GM19193 (cell line): Measurements from ENCODE around the gene CELSR1.
A peak's percentile ranks its signal among the peaks of the same experiment; 100 is the strongest.

ENCODE experiments used
- POLR2A ChIP-seq: IDR thresholded peaks from 4 replicates; pipeline ENCODE4 v1.6.1; 2011; ENCODE audit not compliant: insufficient read depth, insufficient read length; ENCODE audit errors: extremely low read depth

The CELSR1 gene

DNA sequence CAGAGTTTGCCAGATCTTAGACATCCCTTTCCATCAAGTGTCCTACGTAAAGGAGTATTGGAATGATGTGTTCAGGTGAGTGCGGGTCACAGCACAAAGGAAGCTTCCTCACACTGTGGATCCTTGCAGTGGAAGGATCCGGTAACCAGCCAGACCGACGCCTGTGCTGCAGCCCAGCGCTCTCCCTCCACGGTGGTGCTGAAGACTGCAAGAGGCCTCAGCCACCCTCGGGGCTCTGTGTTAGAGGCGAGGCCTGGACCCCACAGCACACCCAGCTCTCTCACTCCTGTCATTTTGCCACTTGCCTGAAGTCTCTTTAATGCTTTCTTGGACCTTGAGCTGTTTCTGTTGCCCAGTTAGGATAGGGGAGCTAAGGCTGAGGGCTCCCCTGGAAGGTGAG is 199.6 kb downstream of the CELSR1 start:
- TF ChIP-seq POLR2A = no peak

DNA sequence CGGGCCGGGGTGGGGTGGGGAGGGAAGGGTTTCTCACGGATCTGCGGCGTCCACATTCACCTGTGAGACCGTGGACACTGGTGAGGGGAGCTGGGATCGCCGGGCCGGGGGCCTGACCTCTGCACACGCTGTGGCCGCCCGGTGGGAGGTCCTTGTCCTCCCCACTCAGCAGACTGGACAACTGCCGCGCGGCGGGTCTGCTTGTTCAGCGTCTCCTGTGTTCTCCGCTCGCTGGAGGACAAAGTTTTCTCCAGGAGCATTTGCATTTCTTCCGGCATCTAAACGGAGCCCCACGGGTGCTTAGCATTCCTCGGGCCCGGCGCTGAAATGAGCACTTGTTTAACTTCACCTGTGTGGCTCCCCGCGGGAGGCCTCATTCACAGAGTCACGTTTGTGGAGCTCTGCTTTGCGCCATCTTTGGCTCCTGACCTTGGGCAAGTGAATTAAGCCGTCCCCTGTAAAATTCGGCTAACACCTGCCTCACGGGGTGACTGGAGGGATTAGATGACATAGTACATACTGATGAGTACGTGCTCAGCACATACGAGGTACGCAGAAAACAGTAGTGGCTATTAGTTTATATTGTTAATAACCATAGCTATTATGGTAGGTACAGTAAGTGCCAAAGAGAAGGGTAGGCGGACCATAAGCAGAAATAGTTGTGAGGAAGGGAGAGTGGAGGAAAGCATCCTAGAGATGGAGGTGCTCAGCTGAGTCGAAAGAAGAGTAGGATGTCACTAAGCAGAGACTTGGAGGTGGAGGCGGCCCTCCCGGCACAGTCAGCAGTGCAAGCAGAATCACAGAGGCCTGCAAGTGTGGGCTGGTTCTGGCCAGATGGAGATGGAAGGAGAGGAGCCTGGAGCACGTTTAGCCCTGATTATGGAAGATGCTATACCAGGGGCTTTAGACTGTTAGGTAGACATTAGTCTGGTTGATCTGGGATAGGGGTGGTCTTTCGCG is 201.0 kb downstream of the CELSR1 start:
- no peak for TF ChIP-seq POLR2A

DNA sequence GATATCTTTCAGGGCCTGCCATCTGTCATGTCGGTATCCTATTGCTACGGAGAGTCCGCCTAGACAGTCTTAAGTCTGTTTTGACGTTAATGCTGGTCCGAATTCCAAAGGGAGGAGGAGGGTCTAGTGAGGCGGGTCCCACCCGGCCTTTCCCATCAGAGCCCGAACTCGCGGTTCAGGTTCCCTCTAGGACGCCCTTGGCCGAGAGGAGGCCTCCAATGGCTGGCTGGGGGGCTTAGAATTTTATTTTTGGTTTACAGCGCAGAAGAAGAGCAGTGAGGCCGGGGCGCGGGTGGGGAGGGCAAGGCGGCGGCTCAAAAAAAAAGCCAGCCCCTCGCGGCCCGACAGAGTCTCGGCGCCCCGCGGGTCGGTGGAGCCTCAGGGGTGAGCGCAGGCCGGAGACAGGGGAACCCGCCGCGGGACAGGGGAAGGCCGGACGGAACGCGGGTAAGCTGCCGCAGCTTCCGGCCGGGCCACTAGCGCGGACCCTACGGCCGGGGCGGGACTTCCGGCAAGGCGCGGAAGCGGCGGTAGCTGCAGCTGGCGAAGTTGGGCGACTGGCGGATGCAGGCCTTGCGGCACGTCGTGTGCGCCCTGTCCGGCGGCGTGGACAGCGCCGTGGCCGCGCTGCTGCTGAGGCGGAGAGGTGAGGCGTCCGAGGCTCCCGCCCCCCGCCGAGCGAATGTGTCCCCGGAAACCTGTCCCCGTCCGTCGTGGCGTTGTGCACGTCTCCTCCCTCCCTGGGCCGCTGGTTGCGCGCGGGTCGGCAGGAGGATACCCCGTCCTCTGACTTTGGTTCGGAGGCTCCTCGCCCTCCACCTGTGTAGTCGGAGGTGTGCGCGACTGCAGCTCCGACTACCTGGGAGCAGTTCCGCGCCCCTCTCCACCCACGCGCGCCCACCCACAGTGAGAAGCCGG is 202.0 kb downstream of the CELSR1 start, which contains the start of gene TRMU:
Gene TRMU, plus strand, starts transcription at position 514 of the 918 bp plus-strand sequence. Its CDS starts 51 bp downstream, at position 565.
- peak; percentile 85 for TF ChIP-seq POLR2A

DNA sequence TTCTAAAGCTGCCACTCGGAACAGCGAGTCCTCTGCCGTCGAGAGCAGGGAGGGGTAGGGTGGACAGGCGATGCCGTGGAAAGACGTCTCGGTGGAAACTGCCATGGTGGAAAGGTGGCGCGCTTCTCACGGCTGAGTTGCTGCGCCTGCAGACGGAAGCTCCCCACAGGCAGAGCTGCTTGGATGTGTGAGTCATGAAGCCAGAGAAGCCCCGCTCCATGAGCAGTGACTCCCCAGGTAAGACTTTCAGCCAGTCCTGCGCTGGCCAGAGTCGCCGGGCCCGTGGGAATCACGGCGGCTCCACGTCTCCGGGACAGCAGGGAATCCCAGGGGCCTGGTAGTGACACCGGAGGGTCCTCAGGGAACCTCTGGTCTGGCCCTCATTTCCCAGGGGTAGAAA is 205.9 kb downstream of the CELSR1 start:
- TF ChIP-seq POLR2A = no peak

DNA sequence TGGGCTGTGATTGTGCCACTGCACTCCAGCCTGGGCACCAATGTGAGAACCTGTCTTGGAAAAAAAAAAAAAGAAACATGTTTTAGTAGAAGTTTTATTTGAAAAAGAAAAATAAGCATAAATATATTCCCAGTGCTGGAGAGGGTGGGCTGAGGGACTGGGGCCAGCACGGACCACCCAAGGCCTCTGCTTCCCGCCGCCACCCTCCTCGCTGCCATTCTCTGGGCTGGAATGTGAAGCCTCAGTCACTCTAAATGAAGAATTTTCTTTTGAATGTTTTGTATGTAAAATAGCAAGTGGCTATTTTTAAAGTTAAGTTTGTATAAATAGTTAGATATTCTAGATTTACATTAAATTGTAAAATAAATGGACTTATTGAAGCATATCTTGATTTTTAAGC is 207.0 kb downstream of the CELSR1 start:
- TF ChIP-seq POLR2A = no peak

DNA sequence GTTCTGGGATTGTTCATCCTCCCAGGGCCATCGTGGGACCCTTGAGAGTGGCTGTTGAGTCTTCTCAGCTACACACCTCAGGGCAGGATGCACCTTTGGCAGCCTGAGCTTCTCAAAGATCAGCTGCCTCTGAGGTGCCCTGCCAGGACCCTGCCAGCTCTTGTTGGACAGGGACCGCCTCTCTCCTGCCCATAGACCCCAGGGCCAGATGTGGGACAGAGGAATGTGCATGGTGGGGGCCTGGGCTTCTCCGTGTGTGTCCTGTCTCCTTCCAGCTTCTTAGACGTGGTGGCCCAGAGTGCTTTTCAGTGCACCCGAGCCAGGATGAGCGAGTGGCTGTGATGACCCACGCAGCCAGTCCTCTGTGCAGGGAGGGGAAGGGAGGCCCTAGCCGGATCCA is 207.8 kb downstream of the CELSR1 start:
- no peak for TF ChIP-seq POLR2A

DNA sequence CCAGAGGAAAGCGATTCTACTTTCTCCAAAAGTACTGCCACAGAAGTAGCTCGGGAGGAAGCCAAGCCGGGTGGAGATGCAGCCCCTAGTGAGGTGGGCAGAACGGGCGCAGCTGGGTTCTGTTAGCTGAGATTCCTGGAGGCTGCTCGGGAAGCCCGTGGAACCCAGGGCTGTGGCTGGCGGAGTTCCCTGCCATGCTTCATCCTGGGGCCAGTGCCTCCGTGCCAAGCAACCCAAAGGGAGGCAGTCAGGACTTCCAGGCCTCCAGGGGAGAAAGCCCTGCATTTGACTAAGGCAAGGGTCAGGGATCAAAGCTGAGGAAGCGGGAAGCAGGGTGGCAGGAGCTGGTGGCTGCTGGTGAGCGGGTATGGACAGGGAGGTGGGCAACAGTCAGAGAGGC is 208.6 kb downstream of the CELSR1 start:
- no peak for TF ChIP-seq POLR2A

DNA sequence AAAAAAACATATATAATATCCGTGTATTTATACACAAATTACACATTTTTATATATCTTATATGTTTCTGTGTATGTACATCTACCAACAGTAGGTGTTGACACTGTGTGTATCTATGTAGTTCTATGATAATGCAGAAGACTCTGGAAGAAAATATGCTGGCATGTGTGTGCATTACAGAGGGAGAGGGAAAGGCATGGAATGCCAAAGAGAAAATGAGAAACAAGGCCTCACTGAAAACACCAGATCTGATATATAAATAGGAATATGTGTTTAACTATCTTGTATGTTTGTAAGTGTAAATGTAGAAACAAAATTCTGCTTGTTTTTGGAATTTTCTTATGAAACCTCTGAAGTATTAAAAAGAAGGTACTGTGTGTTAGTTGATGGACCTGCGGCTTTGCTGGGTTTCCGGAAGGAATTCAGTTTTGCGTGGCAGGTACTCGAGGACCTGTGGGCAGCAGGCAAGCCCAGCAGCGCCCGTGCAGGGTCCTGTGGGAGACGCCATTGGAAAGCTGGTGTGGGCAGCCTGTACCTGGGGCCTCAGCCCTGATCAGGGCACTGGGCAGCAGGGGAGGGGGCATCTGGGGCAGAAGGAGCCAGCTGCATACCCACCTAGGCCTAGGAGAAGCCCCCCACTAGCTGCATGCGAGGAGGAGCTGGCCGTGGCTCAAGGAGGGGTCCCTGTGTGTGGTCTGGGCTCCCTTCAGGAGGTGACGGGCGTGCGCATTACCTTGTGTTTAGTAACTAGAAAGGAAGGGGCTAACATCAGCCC is 209.5 kb downstream of the CELSR1 start:
- no peak for TF ChIP-seq POLR2A

DNA sequence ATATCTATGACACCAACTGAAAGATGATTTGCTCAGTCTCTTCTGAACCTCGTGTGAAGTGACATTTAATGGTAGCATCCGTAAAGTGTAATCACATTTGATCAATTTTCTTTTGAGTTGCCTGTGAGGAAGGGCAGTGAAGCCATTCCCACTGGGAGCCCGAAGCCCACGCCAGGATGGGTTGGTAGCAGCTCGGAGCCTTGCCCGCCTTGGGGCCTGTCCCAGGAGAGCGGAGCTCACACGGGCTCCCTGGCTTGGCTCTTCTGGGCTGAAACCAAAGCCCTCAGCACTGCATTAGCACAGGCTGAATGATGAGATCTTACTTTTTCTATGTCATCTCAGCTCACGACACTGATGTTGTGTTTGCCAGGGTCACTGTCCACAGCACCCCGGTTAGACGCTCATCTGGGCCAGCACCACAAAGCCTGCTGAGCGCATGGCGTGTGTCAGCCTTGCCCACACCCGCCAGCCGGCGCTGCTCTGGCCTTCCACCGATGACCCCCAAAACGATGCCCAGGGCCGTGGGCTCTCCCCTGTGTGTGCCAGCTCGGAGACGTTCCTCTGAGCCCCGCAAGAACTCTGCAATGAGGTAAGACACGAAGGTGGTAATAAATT is 211.2 kb downstream of the CELSR1 start:
- TF ChIP-seq POLR2A = no peak

DNA sequence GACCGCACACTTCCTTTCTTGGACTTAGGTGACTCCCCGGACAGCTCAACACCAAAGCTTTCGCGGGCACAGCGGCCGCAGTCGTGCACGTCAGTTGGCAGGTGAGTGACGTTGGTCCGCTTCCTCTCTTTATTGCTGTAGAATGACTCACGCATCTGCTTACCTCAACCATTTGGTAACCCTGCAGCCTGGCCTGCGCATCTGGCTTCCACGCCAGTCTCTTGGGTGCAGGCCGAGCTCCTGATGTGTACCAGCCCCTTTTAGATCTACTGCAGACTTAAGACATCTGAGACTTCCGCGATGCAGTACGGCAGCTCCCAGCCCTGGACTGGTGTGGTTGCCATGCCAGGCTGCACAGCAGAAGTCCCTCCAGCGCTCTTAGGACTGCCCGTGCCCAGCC is 214.3 kb downstream of the CELSR1 start:
- no peak for TF ChIP-seq POLR2A

DNA sequence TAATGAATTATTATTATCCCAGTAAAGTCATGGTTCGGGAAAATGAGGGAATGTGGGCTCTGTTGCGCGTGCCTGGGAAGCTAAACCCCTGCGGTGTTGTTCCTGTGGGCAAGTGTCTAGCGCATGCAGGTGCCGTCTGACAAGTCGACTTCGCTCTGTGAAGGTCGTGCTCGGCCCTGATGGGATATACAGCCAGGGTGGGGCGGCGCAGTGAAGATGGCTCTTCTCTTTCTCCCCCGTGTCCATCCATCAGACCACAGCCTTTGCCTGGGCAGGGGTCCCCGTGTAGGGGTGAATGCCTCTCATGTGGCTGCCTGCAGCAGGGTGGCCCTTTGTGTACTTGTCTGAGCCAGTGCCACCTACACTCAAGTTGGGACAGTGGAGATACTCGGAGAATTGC is 214.7 kb downstream of the CELSR1 start:
- TF ChIP-seq POLR2A = no peak

DNA sequence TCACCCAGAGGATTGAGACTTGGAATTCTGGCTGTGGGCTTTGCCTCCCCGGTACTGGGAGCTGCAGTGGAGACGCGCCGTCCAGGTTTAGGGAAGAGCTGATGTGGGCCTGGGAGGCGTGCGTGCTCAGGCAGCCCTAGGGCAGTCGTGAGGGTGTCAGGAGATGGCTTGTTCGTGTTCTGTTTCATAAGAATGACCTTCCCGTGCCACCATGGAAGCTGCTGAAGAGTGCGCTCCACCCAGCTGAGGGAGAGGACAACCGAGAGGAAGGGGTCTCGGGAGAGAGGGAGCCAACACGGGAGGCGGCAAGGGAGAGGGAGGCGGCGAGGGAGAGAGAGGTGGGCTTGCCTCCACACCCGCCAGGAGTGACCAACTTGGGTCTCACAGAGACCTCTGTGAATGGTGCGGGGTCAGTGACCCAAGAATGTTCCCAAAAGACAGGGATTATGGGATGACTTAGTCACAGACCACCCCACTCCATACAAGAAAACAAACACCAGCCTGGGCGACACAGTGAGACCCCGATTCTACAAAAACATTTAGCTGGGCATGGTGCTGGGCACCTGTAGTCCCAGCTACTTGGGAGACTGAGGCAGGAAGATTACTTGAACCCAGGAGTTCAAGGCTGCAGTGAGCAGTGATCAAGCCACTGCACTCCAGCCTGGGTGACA is 216.6 kb downstream of the CELSR1 start:
- TF ChIP-seq POLR2A = no peak

DNA sequence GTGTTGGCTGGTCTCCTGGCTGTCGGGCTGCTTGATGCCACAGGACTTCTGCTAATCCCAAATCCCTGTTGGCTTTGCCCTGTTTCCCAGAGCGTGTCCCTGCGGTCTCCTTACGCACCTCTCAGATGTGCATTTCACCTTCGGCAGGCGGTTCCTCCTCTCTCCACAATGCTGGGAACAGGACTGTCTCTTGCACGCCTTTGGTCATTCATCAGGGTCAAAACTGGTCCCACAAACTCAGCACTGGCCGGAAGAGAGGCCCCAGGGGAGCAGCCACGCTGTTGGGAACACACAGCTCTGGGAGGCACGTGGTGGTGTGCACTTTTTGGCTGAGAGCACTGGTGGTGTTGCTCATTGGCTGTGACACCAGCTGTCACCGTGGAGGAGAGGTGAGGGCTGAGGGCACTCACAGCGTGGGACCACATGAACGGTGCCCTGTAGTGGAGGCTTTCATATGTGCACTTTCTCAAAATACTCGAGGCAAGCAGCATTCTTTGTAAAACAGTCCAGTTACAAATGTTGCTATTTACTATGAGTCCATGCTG is 217.2 kb downstream of the CELSR1 start:
- TF ChIP-seq POLR2A = no peak

DNA sequence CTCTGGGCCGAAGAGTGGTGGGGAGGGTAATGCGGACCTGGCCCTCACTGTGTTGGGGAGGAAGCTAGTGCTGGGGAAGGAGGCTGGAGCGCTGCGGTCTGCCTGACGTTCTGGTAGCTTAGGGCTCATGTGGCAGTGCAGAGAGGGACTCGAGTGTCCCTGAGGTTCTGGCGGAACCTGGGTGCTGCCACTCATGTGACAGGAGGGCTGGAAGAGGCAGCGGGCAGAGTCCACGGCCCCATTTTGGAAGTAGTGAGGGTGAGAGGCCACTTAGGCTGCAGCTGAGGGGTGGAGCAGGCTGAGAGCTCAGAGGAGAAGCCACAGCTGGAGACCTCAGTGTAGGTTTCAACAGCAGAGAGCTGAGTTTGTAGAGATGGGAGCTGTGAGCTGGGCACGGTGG is 218.1 kb downstream of the CELSR1 start:
- no peak for TF ChIP-seq POLR2A

DNA sequence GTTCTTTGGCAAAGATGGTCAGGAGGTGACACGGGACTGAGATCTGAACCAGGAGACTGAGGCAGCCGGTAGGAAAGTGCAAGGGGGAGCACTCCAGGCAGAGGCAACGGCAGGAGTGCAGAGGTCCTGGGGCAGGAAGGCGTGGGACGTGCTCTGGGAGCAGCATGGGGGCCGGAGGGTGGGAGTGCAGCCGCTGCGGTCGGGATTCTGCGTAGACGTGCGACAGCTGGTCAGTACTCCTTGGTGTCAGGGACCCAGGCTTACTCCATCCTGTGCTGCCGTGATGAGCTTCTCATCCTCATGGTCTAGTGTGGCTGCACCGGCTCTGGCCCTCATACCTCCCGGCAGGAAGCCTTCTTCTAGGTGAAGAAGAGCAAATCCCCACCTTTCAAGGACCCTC is 218.8 kb downstream of the CELSR1 start:
- TF ChIP-seq POLR2A = no peak
